HCT116 (cell line): Measurements from ENCODE around the gene IMPA2.

Experiments
- EZH2 ChIP-seq: fragments of 200-600 bp; sonication (generic); IDR thresholded peaks from 2 replicates; pipeline ENCODE4 v1.6.1; 2017; ENCODE audit warnings: antibody characterized with exemption, mixed run types
- EZH2phosphoT487 ChIP-seq: fragments of 200-600 bp; IDR thresholded peaks from 2 replicates; pipeline ENCODE4 v1.6.1; 2018; ENCODE audit warnings: antibody characterized with exemption, borderline replicate concordance
- JUND ChIP-seq: IDR thresholded peaks from 2 replicates; pipeline ENCODE4 v1.6.1; 2012
- MAX ChIP-seq: IDR thresholded peaks from 2 replicates; pipeline ENCODE4 v1.6.1; 2012
- YY1 ChIP-seq: IDR thresholded peaks from 2 replicates; pipeline ENCODE4 v1.6.1; 2011; ENCODE audit warnings: low read length, low read depth, moderate library complexity, mild to moderate bottlenecking; ENCODE audit not compliant: insufficient replicate concordance; ENCODE audit errors: extremely low read depth
- TF ChIP-seq, protein P1 (sequence below), 3 experiments: fragments of 200-600 bp in 1 of 3; sonication (generic) in 1 of 3; IDR thresholded peaks in 2 of 3; conservative IDR thresholded peaks in 1 of 3; 2 replicates each; pipeline ENCODE4 v1.5.1; 2012 to 2017; ENCODE audit warnings: low read depth in 2 of 3, low read length in 2 of 3, antibody characterized with exemption in 1 of 3, borderline replicate concordance in 1 of 3, control low read depth in 1 of 3, mild to moderate bottlenecking in 1 of 3, mixed read lengths in 1 of 3, mixed run types in 1 of 3, moderate library complexity in 1 of 3; ENCODE audit not compliant: insufficient read depth in 1 of 3

- TF ChIP-seq, protein P1, sequence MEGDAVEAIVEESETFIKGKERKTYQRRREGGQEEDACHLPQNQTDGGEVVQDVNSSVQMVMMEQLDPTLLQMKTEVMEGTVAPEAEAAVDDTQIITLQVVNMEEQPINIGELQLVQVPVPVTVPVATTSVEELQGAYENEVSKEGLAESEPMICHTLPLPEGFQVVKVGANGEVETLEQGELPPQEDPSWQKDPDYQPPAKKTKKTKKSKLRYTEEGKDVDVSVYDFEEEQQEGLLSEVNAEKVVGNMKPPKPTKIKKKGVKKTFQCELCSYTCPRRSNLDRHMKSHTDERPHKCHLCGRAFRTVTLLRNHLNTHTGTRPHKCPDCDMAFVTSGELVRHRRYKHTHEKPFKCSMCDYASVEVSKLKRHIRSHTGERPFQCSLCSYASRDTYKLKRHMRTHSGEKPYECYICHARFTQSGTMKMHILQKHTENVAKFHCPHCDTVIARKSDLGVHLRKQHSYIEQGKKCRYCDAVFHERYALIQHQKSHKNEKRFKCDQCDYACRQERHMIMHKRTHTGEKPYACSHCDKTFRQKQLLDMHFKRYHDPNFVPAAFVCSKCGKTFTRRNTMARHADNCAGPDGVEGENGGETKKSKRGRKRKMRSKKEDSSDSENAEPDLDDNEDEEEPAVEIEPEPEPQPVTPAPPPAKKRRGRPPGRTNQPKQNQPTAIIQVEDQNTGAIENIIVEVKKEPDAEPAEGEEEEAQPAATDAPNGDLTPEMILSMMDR (IDR thresholded peaks at IDR 0.05 in 2 of 3, conservative IDR thresholded peaks at IDR 0.05 in 1 of 3; ENCODE audit: borderline replicate concordance in 1 of 3, insufficient read depth in 1 of 3, low read depth in 2 of 3, low read length in 2 of 3): no peak
- TF ChIP-seq MAX: no peak
- TF ChIP-seq EZH2phosphoT487: no peak
- no peak for TF ChIP-seq JUND
- no peak for TF ChIP-seq YY1
- no peak for TF ChIP-seq EZH2
Measured at GRCh38 chr18:12036201-12036751, 55.0 kb downstream of the IMPA2 start.
